Measurements from ENCODE around the gene GAL.

GAL gene

GRCh38 chr11:68735646-68736045 lies 51.3 kb downstream of the GAL start:
- Mint-ChIP-seq H3K4me1 (ENCODE audit: low read depth) (no peaks in the 10 kb centered on the region), H3K27ac (no peak overlapping the region), H3K9me3 (no peaks in the 10 kb centered on the region), H3K36me3 (ENCODE audit: low read depth) (no peaks in the 10 kb centered on the region), H3K27me3 (no peaks in the 10 kb centered on the region), H3K4me3 (no peak overlapping the region)
- no peak for DNase-seq

All from activated T-cell treated with anti-CD3 and anti-CD28 coated beads, Interleukin-2, amount 50 U/mL, for 24 hours (primary cell).